ENCODE measurements around the gene BARHL1. TPM values are rescaled to one million over a fixed set of nuclear protein-coding genes. Genes with fewer than 3 reads are reported as not detected.

BARHL1 gene
- total and polyA plus RNA-seq, 4 donors: not detected

DNA sequence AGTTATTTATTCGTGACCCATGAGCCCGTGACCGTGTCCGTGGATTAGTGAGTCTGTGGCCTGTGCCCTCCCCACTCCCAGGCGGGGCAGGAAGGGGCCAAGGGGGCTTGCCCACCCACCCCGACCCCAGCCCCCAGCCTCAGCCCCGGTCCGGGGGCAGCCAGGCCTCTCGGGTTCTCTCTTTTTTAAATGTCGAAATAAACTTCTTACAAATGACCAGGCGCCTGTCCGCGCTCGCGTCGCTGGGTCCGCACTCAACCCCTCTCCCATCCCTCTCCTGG lies 7.6 kb downstream of the BARHL1 start:
- no peak overlapping the region for H3K9ac ChIP-seq (ENCODE audit: insufficient read depth in 1 of 2, low read length in 2 of 2)
- H3K27me3 ChIP-seq (ENCODE audit: control insufficient read depth in 3 of 3, insufficient read depth in 3 of 3, low read length in 2 of 3): peaks cover 18 to 71% (median 64%) of the 10 kb centered on the region in 3 donors
- ATAC-seq (ENCODE audit: insufficient read depth, low FRiP score) (no peak), DNase-seq (no peak)
- no peak for TF ChIP-seq CTCF (IDR thresholded peaks at IDR 0.05; ENCODE audit: control extremely low read depth, extremely low read depth)
- H3K4me3 ChIP-seq: no peak overlapping the region
- H3K9me3 ChIP-seq (ENCODE audit: control insufficient read depth in 4 of 4, insufficient read depth in 3 of 4, low read length in 3 of 4): peaks cover 0 to 5% (median 0%) of the 10 kb centered on the region in 4 donors
- peaks cover 0 to 6% (median 0%) of the 10 kb centered on the region in 5 donors for H3K4me1 ChIP-seq (ENCODE audit: control insufficient read depth in 5 of 5, insufficient read depth in 5 of 5, low read length in 5 of 5)
- peaks cover 0 to 11% (median 5%) of the 10 kb centered on the region in 4 donors for H3K36me3 ChIP-seq (ENCODE audit: control insufficient read depth in 4 of 4, insufficient read depth in 4 of 4, low read length in 4 of 4)
- 6% methylated on average over 17 of the region's 17 CpGs for WGBS, 2 donors
- no peak overlapping the region for H3K27ac ChIP-seq (ENCODE audit: low read depth in 1 of 2, low read length in 1 of 2)

GRCh38 chr9:132590318-132591182 lies 8.1 kb downstream of the BARHL1 start:
- Histone ChIP-seq H3K9me3 (ENCODE audit: control insufficient read depth in 4 of 4, insufficient read depth in 3 of 4, low read length in 3 of 4) (peaks cover 0 to 5% (median 0%) of the 10 kb centered on the region in 4 donors), H3K4me3 (no peak overlapping the region), H3K4me1 (ENCODE audit: control insufficient read depth in 5 of 5, insufficient read depth in 5 of 5, low read length in 5 of 5) (peaks cover 0 to 6% (median 0%) of the 10 kb centered on the region in 5 donors), H3K27me3 (ENCODE audit: control insufficient read depth in 3 of 3, insufficient read depth in 3 of 3, low read length in 2 of 3) (peaks cover 15 to 66% (median 59%) of the 10 kb centered on the region in 3 donors), H3K9ac (ENCODE audit: insufficient read depth in 1 of 2, low read length in 2 of 2) (no peak overlapping the region), H3K27ac (ENCODE audit: low read depth in 1 of 2, low read length in 1 of 2) (no peak overlapping the region), H3K36me3 (ENCODE audit: control insufficient read depth in 4 of 4, insufficient read depth in 4 of 4, low read length in 4 of 4) (peaks cover 0 to 12% (median 6%) of the 10 kb centered on the region in 4 donors)
- 3 to 4% methylated on average over 67 to 73 of the region's 73 CpGs for WGBS, 2 donors
- peak in 1 of 3 donors; percentile 13 for DNase-seq
- TF ChIP-seq CTCF (IDR thresholded peaks at IDR 0.05; ENCODE audit: control extremely low read depth, extremely low read depth): no peak
- no peak for ATAC-seq (ENCODE audit: insufficient read depth, low FRiP score)

DNA sequence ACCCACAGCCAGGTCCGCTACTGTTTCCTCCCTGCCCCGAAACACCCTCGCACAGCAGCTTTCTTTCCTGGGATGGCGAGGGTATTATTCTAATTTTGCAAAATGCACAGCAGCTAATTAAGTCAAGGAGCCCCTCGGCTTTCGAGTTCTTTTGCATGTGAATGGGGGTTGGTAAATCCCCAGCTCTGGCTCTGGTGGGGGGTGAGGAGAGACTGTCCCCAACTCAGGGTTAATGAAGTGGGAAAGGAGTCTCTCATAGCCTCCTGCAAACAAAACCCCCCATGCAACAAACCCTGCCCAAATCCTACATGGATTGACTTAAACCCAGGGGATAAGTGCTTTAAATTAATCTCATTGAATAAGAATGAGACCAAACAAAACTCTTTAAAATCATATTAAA lies 8.8 kb downstream of the BARHL1 start:
- WGBS, 2 donors: 21 to 31% methylated on average over 6 of the region's 6 CpGs
- DNase-seq: no peak
- H3K4me3 ChIP-seq: no peak overlapping the region
- H3K27me3 ChIP-seq (ENCODE audit: control insufficient read depth in 3 of 3, insufficient read depth in 3 of 3, low read length in 2 of 3): peaks cover 13 to 59% (median 52%) of the 10 kb centered on the region in 3 donors
- H3K36me3 ChIP-seq (ENCODE audit: control insufficient read depth in 4 of 4, insufficient read depth in 4 of 4, low read length in 4 of 4): peaks cover 0 to 12% (median 6%) of the 10 kb centered on the region in 4 donors
- no peak overlapping the region for H3K9ac ChIP-seq (ENCODE audit: insufficient read depth in 1 of 2, low read length in 2 of 2)
- TF ChIP-seq CTCF (IDR thresholded peaks at IDR 0.05; ENCODE audit: control extremely low read depth, extremely low read depth): no peak
- ATAC-seq (ENCODE audit: insufficient read depth, low FRiP score): no peak
- peaks cover 0 to 5% (median 0%) of the 10 kb centered on the region in 4 donors for H3K9me3 ChIP-seq (ENCODE audit: control insufficient read depth in 4 of 4, insufficient read depth in 3 of 4, low read length in 3 of 4)
- no peak overlapping the region for H3K27ac ChIP-seq (ENCODE audit: low read depth in 1 of 2, low read length in 1 of 2)
- peaks cover 0 to 6% (median 0%) of the 10 kb centered on the region in 5 donors for H3K4me1 ChIP-seq (ENCODE audit: control insufficient read depth in 5 of 5, insufficient read depth in 5 of 5, low read length in 5 of 5)
